SK-N-SH (cell line): ENCODE results near the gene XRCC6.

Experiments
- EZH2phosphoT487 ChIP-seq: fragments of 200-600 bp; sonication (generic); IDR thresholded peaks from 2 replicates; pipeline ENCODE4 v1.6.1; 2017; ENCODE audit warnings: low read depth, mixed run types, mild to moderate bottlenecking, antibody characterized with exemption, moderate library complexity, borderline replicate concordance
- GATA2 ChIP-seq: sonication (generic); formaldehyde crosslinking; IDR thresholded peaks from 2 replicates; pipeline ENCODE4 v1.5.0; 2020; ENCODE audit warnings: mild to moderate bottlenecking, missing genetic modification reagents
- POLR2AphosphoS5 ChIP-seq: IDR thresholded peaks from 2 replicates; pipeline ENCODE4 v1.6.1; 2012; ENCODE audit warnings: low read depth, low read length
- RAD21 ChIP-seq: IDR thresholded peaks from 2 replicates; pipeline ENCODE4 v1.6.1; 2012; ENCODE audit warnings: mild to moderate bottlenecking, low read length
- YY1 ChIP-seq: IDR thresholded peaks from 2 replicates; pipeline ENCODE4 v1.4.0; 2012; ENCODE audit warnings: low read depth, mild to moderate bottlenecking
- TF ChIP-seq, protein P1 (sequence below): fragments of 200-600 bp; sonication (generic); IDR thresholded peaks from 2 replicates; pipeline ENCODE4 v1.6.1; 2017; ENCODE audit warnings: antibody characterized with exemption, mild to moderate bottlenecking, moderate library complexity
- TF ChIP-seq, protein P2 (sequence below): IDR thresholded peaks from 2 replicates; pipeline ENCODE4 v1.6.1; 2012; ENCODE audit warnings: mild to moderate bottlenecking, low read depth, low read length, moderate library complexity

DNA sequence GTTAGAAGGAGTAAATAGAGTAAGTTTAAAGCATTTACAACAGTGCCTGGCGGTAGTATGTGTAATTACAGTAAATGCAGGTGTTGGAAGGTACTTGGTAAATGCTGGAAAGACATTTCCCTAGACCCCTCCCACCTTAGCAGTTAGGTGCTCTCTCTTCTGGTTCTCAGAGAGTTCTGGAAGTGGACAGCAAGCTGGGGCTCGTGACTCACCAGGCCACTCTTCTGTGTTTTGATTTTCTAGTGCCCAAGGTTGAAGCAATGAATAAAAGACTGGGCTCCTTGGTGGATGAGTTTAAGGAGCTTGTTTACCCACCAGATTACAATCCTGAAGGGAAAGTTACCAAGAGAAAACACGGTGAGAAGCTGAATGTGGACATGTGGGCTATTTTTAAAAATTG is 40.0 kb downstream of the XRCC6 start:
- TF ChIP-seq GATA2 (CRISPR knock-in tag), result no peak
- no peak for TF ChIP-seq POLR2AphosphoS5
- TF ChIP-seq, protein P1, sequence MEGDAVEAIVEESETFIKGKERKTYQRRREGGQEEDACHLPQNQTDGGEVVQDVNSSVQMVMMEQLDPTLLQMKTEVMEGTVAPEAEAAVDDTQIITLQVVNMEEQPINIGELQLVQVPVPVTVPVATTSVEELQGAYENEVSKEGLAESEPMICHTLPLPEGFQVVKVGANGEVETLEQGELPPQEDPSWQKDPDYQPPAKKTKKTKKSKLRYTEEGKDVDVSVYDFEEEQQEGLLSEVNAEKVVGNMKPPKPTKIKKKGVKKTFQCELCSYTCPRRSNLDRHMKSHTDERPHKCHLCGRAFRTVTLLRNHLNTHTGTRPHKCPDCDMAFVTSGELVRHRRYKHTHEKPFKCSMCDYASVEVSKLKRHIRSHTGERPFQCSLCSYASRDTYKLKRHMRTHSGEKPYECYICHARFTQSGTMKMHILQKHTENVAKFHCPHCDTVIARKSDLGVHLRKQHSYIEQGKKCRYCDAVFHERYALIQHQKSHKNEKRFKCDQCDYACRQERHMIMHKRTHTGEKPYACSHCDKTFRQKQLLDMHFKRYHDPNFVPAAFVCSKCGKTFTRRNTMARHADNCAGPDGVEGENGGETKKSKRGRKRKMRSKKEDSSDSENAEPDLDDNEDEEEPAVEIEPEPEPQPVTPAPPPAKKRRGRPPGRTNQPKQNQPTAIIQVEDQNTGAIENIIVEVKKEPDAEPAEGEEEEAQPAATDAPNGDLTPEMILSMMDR, result no peak
- TF ChIP-seq, protein P2, sequence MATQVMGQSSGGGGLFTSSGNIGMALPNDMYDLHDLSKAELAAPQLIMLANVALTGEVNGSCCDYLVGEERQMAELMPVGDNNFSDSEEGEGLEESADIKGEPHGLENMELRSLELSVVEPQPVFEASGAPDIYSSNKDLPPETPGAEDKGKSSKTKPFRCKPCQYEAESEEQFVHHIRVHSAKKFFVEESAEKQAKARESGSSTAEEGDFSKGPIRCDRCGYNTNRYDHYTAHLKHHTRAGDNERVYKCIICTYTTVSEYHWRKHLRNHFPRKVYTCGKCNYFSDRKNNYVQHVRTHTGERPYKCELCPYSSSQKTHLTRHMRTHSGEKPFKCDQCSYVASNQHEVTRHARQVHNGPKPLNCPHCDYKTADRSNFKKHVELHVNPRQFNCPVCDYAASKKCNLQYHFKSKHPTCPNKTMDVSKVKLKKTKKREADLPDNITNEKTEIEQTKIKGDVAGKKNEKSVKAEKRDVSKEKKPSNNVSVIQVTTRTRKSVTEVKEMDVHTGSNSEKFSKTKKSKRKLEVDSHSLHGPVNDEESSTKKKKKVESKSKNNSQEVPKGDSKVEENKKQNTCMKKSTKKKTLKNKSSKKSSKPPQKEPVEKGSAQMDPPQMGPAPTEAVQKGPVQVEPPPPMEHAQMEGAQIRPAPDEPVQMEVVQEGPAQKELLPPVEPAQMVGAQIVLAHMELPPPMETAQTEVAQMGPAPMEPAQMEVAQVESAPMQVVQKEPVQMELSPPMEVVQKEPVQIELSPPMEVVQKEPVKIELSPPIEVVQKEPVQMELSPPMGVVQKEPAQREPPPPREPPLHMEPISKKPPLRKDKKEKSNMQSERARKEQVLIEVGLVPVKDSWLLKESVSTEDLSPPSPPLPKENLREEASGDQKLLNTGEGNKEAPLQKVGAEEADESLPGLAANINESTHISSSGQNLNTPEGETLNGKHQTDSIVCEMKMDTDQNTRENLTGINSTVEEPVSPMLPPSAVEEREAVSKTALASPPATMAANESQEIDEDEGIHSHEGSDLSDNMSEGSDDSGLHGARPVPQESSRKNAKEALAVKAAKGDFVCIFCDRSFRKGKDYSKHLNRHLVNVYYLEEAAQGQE, result no peak
- no peak for TF ChIP-seq EZH2phosphoT487
- TF ChIP-seq RAD21, result no peak
- no peak for TF ChIP-seq YY1
